GM19467 (cell line): ENCODE data around the gene TRAT1.

Experiments used
- ATAC-seq: cut with Tn5 transposase; IDR thresholded peaks from one replicate; pipeline ENCODE4 v1.9.1; 2021; ENCODE audit warnings: mild to moderate bottlenecking, moderate library complexity; ENCODE audit not compliant: unreplicated experiment

The TRAT1 gene

GRCh38 chr3:108849075-108849474 lies 26.5 kb downstream of the TRAT1 start:
- no peak for ATAC-seq

DNA sequence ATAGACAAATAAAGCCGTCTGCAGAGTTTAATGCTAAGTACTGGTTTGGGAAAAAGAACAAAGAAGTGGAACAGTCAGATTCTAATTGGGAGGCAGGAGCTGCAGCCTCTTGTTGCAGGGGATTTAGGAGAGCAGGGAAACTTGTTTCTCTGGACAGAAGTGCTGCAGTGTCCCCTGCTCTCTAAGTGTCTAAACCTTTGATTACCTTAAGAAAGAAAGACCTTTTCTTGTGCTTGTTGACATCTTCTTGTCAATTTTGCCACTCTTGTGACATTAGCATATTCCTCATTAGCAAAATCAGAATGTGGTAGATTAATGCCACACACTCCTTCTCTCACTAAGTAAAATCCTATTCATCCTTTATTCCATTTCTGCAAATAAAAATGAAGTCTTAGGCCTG lies 38.8 kb downstream of the TRAT1 start:
- no peak for ATAC-seq

DNA sequence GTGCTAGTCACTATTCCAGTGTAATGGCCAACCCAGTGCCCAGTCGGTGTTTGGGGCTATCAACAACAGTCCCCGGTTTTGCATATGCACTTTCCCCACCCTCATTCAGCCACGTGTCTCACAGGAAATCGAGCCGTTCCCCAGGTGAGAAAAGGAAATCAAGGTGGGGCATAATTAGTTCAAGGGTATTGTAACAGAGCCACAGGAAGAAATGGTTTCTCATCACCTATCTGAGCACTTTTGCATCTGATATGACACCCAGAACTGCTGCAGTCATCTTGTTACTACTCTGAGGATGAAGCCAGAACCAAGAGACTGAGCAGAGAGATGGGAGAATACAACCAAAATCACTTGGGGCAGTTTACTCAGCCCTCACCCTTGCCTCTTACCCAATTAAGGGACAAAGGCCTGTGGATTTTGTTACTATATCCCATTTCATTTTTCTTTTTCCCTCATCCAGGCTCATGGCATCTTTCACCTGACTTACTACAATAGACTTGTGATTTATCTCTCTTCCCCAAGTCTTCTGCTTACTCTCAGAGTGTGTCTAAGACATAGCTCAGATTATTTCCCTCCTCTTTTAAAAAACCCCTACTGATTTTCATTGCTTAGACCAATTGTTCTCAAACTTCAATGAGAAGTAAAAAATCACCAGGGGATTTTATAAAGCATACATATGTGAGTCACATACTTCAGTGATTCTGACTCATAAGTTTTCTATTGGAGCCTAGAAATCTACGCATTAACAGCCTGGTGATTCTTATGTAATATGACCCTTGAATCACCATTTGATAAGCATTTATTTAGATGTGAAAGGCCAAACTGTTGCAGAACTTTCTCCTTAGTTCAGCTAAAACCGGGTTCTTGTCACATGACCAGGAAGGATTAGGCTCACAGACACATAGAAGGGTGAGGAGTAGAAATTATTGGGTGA lies 40.5 kb downstream of the TRAT1 start:
- ATAC-seq, result no peak

DNA sequence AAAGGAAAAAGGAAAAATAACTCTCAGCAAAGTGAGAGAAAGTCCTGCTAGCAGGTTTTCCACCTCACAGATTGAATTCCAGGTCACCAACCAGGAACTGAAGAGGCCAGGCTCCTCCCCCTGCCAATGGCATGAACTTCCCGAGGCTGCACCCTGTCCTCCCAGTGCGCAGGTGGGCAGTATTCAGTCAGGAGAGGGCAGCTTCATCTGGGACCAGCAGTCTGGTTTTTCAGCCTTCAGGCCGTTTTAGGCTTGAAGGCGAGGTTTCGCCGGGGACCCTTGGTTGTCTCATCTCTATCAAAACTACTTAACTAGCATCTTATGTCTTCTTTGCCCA lies 41.2 kb downstream of the TRAT1 start:
- ATAC-seq, result no peak

- ATAC-seq, result no peak
Observed at GRCh38 chr3:108877901-108878300, 55.3 kb downstream of the TRAT1 start.

- no peak for ATAC-seq
Observed at GRCh38 chr3:108879915-108880314, 57.3 kb downstream of the TRAT1 start.

GRCh38 chr3:108882762-108883161 lies 60.2 kb downstream of the TRAT1 start:
- ATAC-seq, result no peak

GRCh38 chr3:108883373-108883772 lies 60.8 kb downstream of the TRAT1 start:
- ATAC-seq, result no peak

DNA sequence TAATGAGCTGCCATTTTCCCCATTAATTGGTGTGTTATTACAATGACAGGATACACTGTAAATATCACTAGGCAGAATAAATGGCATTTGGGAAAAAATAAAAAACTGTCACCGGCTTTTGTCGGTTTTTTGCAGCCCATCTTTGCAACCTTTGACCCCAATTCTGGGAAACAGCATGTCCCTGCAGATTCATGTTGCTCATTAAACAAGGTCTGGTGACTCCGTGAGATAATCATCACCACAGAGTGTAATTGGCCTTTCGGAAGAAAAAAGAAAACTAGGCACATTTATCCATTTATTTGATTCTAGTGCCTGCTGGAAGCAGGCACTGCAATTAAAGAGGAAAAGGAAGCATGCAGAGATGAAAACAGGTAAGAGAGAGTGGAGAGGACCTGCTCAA lies 64.5 kb downstream of the TRAT1 start:
- no peak for ATAC-seq

GRCh38 chr3:108887777-108888176 lies 65.2 kb downstream of the TRAT1 start:
- ATAC-seq, result no peak

- no peak for ATAC-seq
Observed at GRCh38 chr3:108891833-108892232, 69.2 kb downstream of the TRAT1 start.

GRCh38 chr3:108894981-108895380 lies 72.4 kb downstream of the TRAT1 start:
- no peak for ATAC-seq

- ATAC-seq, result peak; percentile 70
Observed at GRCh38 chr3:108897883-108898282, 75.3 kb downstream of the TRAT1 start.

DNA sequence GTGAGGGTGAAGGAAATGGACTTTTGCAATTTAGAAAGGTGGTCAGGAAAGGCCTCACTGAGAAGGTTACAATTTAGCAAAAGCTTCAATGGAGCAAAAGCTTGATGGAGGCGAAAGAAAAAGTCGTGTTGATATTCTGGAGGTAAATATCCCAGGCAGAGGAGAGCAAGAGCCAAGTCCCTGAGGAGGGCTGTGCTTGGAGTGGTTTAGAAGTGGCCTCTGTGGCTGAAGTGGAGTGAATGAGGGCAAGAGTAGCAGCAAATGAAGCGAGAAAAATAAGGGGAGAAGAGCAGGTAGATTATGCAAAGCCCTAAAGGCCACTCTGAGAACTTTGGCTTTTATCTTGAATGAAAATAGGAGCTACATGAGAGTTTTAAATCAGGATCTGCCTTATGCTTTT lies 76.9 kb downstream of the TRAT1 start:
- no peak for ATAC-seq
